Kidney glomerular epithelial cell (primary cell): ENCODE data around the gene FOXP2.
A peak's percentile ranks its signal among the peaks of the same experiment; 100 is the strongest.
"Not testable (repeated sequence)": the region's sequence is repeated elsewhere in the genome, so short reads cannot be mapped to it uniquely, and the experiment has no call there.

Source experiments
- DNase-seq: peaks from one replicate; lab custom pipeline; 2025; lab: John Stamatoyannopoulos, UW

Gene FOXP2

GRCh38 chr7:114414156-114415063 is at the start of gene FOXP2:
Gene FOXP2 (plus strand): TSS chr7:114414815. CDS start chr7:114426512, 11,697 bp downstream.
- no peak for DNase-seq

- no peak for DNase-seq
Observed at GRCh38 chr7:114365791-114366190, 48.8 kb upstream of the FOXP2 start.

GRCh38 chr7:114368492-114368891 is 46.1 kb upstream of the FOXP2 start:
- no peak for DNase-seq

- no peak for DNase-seq
Observed at GRCh38 chr7:114369294-114369693, 45.3 kb upstream of the FOXP2 start.

GRCh38 chr7:114372619-114373018 is 42.0 kb upstream of the FOXP2 start:
- no peak for DNase-seq

- no peak for DNase-seq
Observed at GRCh38 chr7:114375907-114376306, 38.7 kb upstream of the FOXP2 start.

GRCh38 chr7:114383946-114384345 is 30.7 kb upstream of the FOXP2 start:
- DNase-seq = not testable (repeated sequence)

- not testable (repeated sequence) for DNase-seq
Observed at GRCh38 chr7:114384346-114384745, 30.3 kb upstream of the FOXP2 start.

- DNase-seq = no peak
Observed at GRCh38 chr7:114388021-114388420, 26.6 kb upstream of the FOXP2 start.

- DNase-seq = peak; percentile 50
Observed at GRCh38 chr7:114392686-114393085, 21.9 kb upstream of the FOXP2 start.

GRCh38 chr7:114402876-114403635 is 11.6 kb upstream of the FOXP2 start:
- DNase-seq = no peak

- DNase-seq = peak; percentile 64
Observed at GRCh38 chr7:114405427-114405826, 9.2 kb upstream of the FOXP2 start.

- peak; percentile 15 for DNase-seq
Observed at GRCh38 chr7:114409750-114410149, 4.9 kb upstream of the FOXP2 start.

GRCh38 chr7:114412548-114412947 is 2.1 kb upstream of the FOXP2 start:
- no peak for DNase-seq

GRCh38 chr7:114413761-114414155 is 857 bp upstream of the FOXP2 start:
- DNase-seq = no peak

GRCh38 chr7:114415064-114415989 is 712 bp downstream of the FOXP2 start:
- DNase-seq = no peak

GRCh38 chr7:114416129-114416990 is 1.7 kb downstream of the FOXP2 start:
- no peak for DNase-seq

- no peak for DNase-seq
Observed at GRCh38 chr7:114417290-114417689, 2.7 kb downstream of the FOXP2 start.

GRCh38 chr7:114418117-114418516 is 3.5 kb downstream of the FOXP2 start:
- no peak for DNase-seq

GRCh38 chr7:114419441-114420272 is 5.0 kb downstream of the FOXP2 start:
- no peak for DNase-seq
